ENCODE measurements around the gene HOXA9.

HOXA9 gene

GRCh38 chr7:27163288-27164044 is 1.9 kb downstream of the HOXA9 start:
- DNase-seq, result no peak

DNA sequence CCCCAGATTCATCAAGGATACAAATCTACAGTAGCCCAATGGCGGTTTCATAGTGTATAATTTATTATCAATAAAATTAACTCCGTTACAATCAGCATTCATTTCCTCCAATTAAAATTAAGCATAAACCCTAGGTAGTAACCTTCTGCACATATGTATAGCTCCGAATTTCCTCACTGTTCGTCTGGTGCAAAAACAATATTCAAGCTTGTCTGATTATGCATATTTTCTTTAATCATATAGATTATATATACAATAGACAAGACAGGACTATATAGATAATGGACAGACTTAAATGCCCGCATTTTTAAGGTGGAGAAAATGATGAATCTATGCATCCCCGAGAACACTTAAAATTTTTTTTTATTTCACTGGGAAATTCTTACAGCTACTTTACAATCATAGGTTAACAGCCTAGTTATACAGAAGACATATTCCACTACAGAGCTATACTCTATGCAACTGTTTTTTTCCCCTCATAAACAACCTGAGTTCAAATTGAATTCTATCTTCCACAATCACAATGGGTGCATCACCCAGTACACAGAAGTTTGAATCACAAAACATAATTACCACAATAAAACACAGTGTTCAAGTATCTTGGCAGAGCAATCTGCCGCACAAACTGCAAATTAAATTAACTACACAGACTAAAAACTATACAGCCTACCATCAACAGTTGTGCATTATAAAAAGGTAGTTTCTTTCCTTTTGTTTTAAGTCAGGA is 2.6 kb downstream of the HOXA9 start:
- DNase-seq, result no peak

DNA sequence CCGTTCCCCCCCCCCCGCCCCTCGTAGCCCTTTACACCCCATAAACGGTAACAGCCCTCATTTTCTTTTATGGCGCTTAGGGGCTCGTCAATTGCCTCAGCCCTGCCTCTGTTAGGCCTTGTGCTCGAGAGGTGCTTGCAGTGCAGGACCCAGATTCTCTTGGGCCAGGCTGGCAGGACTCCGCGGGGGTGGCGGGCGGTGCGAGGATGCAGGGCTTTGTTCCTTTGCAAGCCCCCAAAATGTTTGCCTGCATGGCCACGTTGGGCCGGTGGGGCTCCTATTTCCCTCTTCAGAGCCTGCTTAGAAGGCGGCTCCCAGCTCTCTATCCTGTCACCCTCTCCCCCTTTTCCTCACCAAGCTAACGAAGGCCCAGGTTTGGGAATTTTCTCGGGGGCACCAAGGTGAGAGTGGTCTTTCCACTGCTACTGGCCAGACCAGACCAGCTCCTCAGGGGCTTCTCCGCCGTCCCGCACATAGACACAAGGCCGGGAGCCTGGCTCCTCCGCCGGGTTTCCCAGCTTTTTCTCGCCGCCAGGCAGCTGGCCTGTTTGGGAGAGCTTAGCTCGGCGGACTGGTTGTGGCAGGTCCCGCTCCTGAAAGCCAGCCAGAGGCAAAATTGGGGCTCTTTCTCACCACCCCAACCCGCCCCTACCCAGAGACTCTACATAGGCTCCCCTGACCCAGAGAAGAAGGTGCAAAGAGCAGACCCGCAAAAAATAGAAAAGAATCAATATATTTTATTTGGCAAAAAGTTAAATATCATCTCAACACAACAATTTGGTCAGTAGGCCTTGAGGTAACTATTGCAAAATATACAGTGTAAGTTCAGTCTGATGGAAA is 3.4 kb downstream of the HOXA9 start:
- DNase-seq, result no peak

- DNase-seq, result no peak
Observed at GRCh38 chr7:27161214-27161720, 4.1 kb downstream of the HOXA9 start.

DNA sequence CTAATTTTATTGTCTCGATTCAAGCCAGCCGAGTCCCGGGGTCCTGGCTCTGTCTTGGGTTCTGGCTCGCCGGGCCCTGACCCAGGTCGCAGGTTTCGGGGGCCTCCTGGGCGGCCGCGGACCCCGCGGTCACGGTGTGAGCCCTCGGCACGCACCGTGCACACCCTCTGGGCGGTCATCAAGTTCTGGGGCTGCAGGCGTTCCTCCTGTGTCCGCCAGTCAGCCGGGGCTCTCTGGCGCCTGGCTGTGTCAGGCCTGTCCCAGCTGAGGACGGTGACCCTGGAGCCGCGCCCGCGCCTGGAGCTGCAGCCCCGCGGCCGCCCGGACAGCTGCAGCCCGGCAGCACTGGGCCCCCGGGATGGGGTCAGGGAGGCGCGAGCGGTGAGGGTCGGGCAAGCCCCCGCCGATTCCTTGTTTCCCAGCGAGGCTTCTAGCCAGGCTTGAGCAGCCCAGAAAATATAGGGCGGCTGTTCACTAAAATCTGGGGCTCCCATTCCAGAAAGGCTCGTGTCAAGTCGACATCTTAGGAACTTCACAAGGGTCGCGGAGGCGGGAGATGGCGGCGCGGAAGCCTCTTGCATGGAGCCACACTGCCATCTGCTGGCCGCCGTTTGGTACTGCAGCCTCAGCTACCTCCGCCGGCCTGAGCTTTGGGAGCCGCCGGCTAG is 4.7 kb downstream of the HOXA9 start:
- DNase-seq, result peak; percentile 62

- no peak for DNase-seq
Observed at GRCh38 chr7:27160145-27160545, 5.2 kb downstream of the HOXA9 start.

GRCh38 chr7:27159266-27160144 is 5.8 kb downstream of the HOXA9 start:
- DNase-seq, result no peak

DNA sequence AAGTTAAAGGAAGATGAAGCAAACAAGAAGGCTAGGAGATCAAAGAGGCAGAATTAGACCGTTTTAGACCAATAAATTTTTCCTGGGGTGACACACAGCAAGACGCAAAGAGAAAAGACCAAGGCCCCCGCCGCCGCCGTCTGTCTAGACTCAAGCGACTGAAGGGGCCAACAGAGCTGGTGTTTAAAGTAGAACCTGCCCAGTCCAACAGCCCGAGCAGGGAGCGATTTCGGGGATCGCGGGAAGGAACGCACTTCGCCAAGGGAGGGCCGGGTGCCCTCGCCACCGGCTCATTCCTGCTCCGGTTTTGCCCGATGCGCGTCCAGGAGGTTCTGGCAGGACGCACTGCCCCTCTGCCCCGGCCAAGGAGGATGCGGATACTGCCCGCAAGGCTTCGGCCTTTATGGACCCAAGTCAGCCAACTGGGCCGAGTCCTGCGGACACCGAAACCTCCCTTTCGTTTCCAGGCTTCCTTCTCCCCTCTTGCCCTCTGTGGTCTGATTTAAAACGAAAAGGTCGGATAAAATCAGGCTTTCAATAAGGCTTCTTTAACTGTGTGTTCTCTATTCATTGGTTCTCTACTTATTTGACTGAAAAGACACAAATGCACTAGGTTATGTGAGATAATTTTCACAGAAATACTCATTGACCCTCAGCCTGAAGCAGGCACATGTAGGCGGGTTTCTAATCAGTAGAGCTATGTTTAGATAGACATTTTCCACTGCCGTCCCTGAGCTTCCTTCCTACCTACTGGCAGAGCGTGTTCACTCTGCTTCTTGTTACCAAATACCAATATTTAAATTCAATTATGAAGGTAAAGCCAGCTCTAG is 6.7 kb downstream of the HOXA9 start:
- DNase-seq, result no peak

- no peak for DNase-seq
Observed at GRCh38 chr7:27157702-27158431, 7.5 kb downstream of the HOXA9 start.

DNA sequence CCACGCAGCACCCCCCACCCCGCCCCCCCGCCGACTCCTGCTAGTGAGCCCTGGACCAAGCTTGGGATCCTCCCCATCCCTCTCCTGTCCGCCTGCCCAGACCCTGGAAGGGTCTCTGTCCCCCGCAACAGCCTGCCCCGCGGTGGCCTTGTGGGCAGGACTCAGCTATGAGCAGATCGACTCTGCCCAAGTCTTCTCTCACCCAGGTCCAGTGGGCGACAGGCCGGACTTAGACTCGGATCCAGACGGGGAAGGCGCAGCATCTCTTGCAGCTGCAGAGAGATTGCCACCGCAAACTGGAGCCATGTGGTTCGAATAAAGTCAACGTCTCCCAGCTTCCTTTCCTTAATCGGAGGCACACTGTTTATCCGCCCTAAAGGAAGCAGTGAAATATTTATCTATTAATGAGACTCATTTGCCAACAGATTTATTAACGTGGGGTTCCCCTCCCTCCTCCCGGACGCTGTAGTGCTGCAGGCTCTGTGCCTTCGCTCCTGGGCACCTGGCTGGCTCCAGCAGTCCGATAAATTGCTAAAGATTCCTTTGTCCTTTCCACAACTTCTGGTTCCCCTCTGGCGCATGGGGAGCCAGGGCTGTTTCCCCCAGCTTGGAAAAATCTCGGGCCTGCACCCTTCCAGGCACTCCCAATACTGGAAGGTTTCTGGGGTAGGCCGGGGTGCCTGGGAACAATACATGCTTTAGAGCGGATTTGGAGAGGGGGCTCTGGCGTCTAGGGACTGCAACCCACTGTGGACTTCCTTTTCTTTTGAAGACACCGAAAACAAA is 8.2 kb downstream of the HOXA9 start:
- no peak for DNase-seq

DNA sequence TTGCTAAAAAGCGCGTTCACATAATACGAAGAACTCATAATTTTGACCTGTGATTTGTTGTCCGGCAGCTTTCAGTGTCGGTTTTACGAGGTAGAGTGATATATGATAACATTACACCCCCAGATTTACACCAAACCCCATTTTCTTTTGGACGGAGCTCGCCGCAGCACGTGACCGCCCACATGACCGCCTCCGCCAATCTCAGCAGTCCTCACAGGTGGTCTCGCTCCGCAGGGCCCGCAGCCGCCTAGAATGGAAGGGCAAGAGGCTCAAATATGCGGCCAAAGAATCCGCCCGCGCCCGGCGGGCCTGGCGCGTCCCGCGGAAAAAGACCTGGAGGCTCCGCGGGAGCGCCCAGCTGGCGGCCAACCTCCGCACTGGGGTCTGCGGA is 8.8 kb downstream of the HOXA9 start, which contains the start of gene HOXA7:
TSS of gene HOXA7 (minus strand) at position 168 of the 391 bp plus-strand sequence. CDS start at position 38, 130 bp downstream.
- no peak for DNase-seq

GRCh38 chr7:27155816-27156507 is 9.4 kb downstream of the HOXA9 start:
- DNase-seq, result no peak

- DNase-seq, result no peak
Observed at GRCh38 chr7:27154901-27155815, 10.2 kb downstream of the HOXA9 start.

- no peak for DNase-seq
Observed at GRCh38 chr7:27154369-27154768, 11.0 kb downstream of the HOXA9 start.

DNA sequence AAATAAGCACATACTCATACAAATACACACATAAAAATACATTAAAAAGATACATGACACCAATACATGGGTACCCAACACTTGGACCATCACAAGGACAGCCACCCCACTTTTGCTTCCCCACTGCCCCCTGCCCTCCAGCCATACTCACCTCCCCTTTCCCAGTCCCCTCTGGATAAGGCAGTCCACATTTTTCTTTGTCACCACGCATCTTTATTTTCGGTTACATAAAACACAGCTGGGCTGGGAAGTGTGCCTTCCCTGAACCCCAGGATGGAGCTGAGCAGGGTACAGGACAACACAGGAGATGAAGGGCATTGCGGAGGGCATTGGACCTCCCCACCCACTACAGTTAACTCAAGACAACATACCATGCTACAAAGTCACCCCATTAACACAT is 11.8 kb downstream of the HOXA9 start:
- DNase-seq, result no peak

DNA sequence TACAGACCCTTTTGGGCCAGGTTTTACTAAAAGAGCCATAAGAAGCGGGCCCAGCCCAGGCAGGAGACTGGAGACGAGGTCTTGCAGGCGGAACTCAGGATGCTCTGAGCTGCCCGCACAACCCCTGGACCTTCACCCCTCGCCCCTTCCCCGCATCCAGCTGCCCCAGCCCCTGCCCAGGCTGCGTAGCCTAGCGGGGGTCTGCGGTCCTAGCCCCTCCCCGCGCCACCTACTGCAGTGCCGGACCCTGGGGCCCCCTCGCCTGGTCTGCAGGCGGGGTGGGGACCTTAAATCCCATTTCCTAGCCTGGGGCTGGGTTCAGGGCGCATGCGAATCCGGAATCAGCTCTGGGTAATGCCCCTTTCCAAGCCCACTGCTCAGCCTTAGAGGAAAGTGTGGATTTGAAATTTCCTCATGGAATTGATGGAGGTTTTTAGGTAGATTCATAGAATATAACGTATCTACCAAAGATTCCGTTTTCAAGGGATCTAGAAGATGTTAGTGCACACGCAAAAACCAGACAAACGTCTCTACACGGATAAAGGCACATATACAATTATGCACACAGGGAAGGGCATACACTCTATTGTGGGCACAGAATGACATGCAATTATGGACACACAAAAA is 12.4 kb downstream of the HOXA9 start:
- DNase-seq, result no peak
